ENCODE measurements around the gene TMEM256.

Gene TMEM256

DNA sequence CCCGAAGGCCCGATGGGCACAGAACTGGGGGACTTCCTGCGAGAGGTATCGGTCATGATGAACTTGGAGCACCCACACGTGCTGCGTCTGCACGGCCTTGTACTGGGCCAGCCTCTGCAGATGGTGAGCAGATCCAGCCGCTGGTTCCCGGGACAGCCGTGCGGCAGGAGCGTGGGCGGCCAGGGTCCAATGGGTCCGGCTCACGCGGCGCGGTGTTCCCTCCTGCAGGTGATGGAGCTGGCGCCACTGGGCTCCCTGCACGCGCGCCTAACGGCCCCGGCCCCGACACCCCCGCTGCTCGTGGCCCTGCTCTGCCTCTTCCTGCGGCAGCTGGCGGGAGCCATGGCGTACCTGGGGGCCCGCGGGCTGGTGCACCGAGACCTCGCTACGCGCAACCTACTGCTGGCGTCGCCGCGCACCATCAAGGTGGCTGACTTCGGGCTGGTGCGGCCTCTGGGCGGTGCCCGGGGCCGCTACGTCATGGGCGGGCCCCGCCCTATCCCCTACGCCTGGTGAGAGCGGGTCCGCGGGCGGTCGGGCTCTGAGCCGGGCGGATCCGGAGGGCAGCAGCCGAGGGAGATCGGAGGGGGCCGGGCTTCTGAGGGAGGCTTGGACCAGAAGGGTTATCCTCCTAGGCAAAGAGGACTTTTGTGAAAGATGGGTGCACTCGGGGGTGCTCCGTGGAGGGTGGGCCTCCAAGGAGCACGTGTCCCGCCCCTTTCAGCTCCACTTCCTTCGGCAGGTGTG, 20.0 kb downstream of the TMEM256 start:
- peak; percentile 62 for DNase-seq
- Histone ChIP-seq H3K36me3 (no peaks in the 10 kb centered on the region), H3K9me3 (no peaks in the 10 kb centered on the region), H3K4me3 (ENCODE audit: low read depth, low read length) (peak overlapping the region; percentile 45), H3K4me1 (no peaks in the 10 kb centered on the region), H3K27me3 (0 out of 2 replicates have a peak, but pooled peaks cover 3% of the 10 kb centered on the region)
- TF ChIP-seq CTCF (IDR thresholded peaks at IDR 0.05; ENCODE audit: low read depth, low read length): no peak

DNA sequence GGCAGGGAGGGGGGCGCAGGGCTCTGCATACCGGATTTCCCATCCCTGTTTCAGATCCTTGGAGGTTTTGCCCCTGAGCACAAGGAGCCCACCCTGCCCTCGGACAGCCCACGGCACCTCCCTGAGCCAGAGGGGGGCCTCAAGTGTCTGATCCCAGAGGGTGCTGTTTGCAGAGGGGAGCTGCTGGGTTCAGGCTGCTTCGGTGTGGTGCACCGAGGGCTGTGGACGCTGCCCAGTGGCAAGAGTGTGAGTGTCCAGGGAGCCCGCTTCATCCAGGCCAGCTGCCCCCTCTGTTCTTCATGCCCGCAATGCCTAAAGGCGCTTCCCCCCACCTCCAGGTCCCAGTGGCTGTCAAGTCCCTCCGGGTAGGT, 20.5 kb downstream of the TMEM256 start:
- Histone ChIP-seq H3K9me3 (no peaks in the 10 kb centered on the region), H3K4me1 (no peaks in the 10 kb centered on the region), H3K27me3 (0 out of 2 replicates have a peak, but pooled peaks cover 3% of the 10 kb centered on the region), H3K36me3 (no peaks in the 10 kb centered on the region), H3K4me3 (ENCODE audit: low read depth, low read length) (no peak overlapping the region)
- TF ChIP-seq CTCF (IDR thresholded peaks at IDR 0.05; ENCODE audit: low read depth, low read length): no peak
- DNase-seq: no peak

- no peak for DNase-seq
- H3K4me3 ChIP-seq (ENCODE audit: low read depth, low read length): no peak overlapping the region
- 0 out of 2 replicates have a peak, but pooled peaks cover 3% of the 10 kb centered on the region for H3K27me3 ChIP-seq
- no peak for TF ChIP-seq CTCF (IDR thresholded peaks at IDR 0.05; ENCODE audit: low read depth, low read length)
- H3K9me3 ChIP-seq: no peaks in the 10 kb centered on the region
- H3K4me1 ChIP-seq: no peaks in the 10 kb centered on the region
- H3K36me3 ChIP-seq: no peaks in the 10 kb centered on the region
Observed at GRCh38 chr17:7382901-7383300, 21.0 kb downstream of the TMEM256 start.

- Histone ChIP-seq H3K4me1 (no peaks in the 10 kb centered on the region), H3K36me3 (no peaks in the 10 kb centered on the region), H3K4me3 (ENCODE audit: low read depth, low read length) (no peak within 1 kb of the TSS), H3K27me3 (0 out of 2 replicates have a peak, but pooled peaks cover 3% of the 10 kb centered on the region), H3K9me3 (no peaks in the 10 kb centered on the region)
- no peak for TF ChIP-seq CTCF (IDR thresholded peaks at IDR 0.05; ENCODE audit: low read depth, low read length)
- DNase-seq: no peak
Observed at GRCh38 chr17:7380855-7381683, 22.8 kb downstream of the TMEM256 start, which contains the start of gene TNK1. Gene TNK1 (plus strand): TSS chr17:7381089. CDS start chr17:7382927, 1,838 bp downstream.

DNA sequence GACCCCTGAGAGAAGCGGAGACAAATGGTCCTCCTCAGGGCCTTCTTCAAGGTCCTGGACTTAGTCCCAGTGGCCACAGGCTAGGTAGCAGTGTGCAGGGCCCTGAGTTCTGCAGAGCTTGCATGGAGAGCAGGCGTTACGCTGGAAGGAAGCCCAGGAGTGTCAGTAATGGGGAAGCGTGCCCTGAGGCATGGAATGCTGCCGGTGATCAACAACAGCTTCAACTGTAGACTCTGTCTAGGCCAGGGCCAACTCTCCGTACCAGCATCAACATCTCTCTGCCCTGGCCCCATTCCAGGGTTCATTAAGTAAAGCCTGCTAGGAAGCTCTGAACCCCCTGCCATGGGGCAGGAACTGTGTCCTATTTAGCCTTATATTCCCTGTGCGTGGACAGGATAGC, 23.6 kb downstream of the TMEM256 start:
- peak; percentile 45 for DNase-seq
- Histone ChIP-seq H3K27me3 (0 out of 2 replicates have a peak, but pooled peaks cover 3% of the 10 kb centered on the region), H3K36me3 (no peaks in the 10 kb centered on the region), H3K4me3 (ENCODE audit: low read depth, low read length) (no peak overlapping the region), H3K4me1 (no peaks in the 10 kb centered on the region), H3K9me3 (no peaks in the 10 kb centered on the region)
- no peak for TF ChIP-seq CTCF (IDR thresholded peaks at IDR 0.05; ENCODE audit: low read depth, low read length)
